Skeletal muscle cell (primary cell): Measurements from ENCODE around the gene FKBP6.
"Not testable (repeated sequence)": the region's sequence is repeated elsewhere in the genome, so short reads cannot be mapped to it uniquely, and the experiment has no call there.

Experiments used
- DNase-seq: peaks from one replicate; pipeline ENCODE4 v3.0.0-alpha.2; 2010; ENCODE audit warnings: low read depth
- H3K4me3 ChIP-seq: 2 replicates; pipeline ENCODE4 v1.5.1; 2011; ENCODE audit warnings: low read depth, mild to moderate bottlenecking, control low read depth, low read length, moderate library complexity

Gene FKBP6

DNA sequence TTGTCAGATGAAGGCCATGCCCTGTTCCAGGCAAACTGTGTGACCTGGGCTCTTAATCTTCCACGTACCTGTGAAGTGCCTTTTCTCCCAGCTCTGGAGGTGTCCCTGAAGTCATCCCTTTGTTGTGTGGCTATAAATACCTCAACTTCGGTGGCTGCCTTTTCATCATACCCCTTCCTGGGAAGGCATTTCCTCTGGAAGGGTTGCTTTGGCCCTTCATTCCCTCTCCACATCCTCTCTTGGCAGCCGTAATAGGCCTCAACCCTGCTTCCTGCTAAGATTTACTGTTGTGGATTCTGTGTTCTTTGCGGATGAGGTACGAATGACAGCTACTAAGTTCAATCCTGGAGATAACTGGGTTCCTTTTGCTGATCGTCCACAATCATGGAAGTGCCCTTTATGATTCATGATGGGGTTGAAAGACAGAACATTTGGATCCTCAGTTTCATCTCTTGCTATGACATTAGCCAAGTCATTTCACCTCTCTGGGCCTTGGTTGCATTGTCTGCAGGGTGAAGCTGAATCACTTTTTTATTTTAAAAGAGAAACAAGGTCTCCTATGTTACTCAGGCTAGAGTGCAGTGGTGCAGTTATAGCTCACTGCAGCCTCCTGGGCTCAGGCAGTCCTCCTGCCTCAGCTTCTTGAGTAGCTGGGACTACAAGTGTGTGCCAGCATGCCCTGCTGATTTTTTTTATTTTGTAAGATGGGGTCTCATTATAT, 23.6 kb downstream of the FKBP6 start:
- no peak for DNase-seq

DNA sequence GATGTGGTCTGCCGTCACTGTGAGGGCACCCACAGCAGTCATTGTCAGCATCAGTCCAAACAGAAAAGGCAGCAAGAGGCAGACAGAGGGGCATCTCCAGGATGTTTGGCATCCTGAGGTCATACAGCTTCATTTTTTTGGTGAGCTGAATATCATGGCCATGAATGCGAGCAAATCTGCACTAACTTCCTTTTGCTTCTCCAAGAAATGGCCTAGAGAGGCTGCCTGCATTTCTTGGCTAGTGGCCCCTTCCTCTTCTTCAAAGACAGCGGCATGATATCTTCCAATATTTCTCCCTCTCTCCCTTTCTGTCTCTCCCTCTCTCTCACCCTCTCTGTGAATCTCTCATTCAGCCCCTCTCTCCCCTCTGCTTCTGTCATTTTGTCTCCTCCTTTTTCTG, 24.8 kb downstream of the FKBP6 start:
- no peak overlapping the region for H3K4me3 ChIP-seq
- no peak for DNase-seq

More for the DNA sequence above, 23.6 kb downstream of the FKBP6 start:
- no peak overlapping the region for H3K4me3 ChIP-seq

DNA sequence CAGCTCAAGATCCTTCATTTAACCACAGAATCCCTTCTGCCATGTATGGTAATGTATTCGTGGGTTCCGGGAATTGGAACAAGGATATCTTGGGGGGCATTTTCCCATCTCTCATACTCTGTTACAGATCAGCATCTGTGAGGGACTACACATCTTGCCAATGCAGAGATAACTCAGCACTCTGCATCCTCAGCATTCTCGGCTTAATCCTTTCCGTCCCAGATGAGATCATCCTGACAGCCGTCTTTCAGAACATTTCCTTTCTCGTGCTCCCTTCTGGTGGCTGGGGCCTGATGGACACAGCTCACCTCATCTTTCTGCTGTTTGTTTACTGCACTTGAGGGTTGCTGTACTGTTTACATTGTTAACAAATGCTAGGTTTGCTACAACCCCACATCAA, 25.3 kb downstream of the FKBP6 start:
- no peak overlapping the region for H3K4me3 ChIP-seq
- no peak for DNase-seq

DNA sequence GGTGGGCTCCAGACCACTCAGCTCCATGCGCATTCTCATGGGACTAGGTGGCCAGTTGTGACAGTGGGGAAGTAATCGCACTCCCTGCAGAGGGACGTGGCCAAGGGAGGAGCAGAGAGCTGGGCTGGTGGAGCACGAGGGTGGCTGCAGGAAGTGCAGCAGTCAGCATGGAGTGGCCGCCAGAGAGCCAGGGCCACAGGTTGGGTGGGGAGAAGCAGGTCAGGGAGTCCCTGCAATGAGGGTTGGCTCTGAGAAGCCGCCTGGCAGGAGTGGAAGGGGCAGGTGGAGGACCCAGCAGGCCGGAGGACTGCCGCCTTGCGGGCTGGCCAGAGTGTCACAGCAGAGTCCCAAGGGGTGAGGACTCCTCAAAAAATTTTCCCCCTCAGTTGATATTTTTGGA, 26.2 kb downstream of the FKBP6 start:
- no peak for DNase-seq
- no peak overlapping the region for H3K4me3 ChIP-seq

DNA sequence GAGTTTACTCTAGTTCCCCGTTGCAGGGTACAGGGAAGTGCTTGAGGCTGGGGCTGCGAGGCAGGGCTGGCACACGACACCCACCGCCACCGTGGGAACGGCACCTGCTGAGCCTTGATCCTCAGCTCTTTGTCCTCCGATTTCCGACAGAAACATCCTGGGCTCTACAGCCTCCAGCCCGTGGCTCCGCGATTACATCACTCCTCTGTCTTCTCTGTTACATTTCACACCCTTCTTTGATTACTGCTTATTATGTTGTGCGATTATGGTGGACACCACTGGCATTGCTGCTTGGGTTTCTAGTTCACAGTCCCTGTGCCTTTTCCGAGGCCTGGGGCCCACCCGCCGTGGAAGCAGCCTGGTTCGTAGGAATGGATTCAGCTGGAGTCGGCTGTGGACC, 26.9 kb downstream of the FKBP6 start:
- H3K4me3 ChIP-seq, result no peak overlapping the region
- no peak for DNase-seq

DNA sequence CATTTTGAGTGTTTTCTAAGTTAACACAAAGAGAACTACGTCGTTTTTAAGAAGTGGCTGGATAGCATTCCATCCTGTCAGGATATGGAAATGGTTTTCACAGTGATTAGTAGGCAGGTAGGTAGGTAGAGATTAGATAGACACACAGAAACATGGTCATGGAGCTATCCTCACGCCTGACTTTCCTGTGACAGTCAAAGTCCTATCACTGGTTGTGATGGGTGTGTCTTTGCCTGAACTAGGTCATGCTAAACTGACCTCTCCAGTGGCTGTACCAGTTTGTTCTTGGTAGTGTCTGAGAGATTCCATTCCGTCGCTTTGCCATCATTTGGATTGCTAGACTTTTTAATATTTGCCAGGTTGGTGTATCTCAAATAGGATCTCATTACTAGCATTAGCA, 28.2 kb downstream of the FKBP6 start:
- DNase-seq, result no peak

DNA sequence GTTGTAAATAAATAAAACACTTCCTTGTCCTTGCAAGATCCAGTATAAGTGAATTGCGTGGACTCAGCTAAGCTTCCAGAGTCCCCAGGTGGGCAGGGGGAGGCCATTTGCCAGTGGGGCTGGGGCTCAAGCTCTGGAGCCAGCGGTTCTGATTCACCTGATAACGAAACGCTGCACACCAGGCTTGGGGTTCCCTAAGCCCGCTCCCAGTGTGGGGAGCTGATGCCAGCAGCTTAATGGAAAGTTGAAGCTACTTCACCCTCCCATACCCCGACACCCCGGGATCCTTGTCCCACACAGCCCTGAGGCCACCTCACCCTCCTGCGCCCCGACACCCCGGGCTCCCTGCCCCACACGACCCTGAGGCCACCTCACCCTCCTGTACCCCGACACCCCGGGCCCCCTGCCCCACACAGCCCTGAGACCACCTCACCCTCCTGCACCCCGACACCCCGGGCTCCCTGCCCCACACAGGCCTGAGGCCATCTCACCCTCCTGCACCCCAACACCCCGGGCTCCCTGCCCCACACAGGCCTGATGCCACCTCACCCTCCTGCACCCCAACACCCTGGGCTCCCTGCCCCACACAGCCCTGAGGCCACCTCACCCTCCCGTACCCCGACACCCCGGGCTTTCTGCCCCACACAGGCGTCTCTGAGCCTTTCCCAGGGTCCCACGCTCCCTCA, 30.8 kb downstream of the FKBP6 start:
- H3K4me3 ChIP-seq, result no peak overlapping the region
- DNase-seq, result no peak

More for the DNA sequence above, 28.2 kb downstream of the FKBP6 start:
- no peak overlapping the region for H3K4me3 ChIP-seq

DNA sequence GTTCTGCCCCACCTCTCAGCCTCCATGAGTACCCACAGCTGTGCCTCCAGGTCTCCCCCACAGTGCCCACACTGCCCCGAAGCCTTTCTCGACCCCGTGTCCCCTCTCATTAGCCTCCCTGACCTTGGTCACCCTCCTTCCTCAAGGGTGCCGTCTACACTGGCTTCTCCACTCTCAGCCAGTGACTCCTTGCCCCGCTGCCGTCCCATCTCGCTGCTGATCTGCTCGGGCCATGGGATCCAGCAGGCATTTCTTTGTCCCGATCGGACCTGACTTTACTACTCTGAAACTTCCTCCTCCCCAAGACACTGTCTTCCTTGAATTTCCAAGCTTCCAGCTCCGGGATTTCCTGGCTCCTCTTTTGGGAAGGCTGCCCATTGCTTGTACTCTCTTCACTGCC, 31.3 kb downstream of the FKBP6 start:
- no peak overlapping the region for H3K4me3 ChIP-seq
- no peak for DNase-seq

DNA sequence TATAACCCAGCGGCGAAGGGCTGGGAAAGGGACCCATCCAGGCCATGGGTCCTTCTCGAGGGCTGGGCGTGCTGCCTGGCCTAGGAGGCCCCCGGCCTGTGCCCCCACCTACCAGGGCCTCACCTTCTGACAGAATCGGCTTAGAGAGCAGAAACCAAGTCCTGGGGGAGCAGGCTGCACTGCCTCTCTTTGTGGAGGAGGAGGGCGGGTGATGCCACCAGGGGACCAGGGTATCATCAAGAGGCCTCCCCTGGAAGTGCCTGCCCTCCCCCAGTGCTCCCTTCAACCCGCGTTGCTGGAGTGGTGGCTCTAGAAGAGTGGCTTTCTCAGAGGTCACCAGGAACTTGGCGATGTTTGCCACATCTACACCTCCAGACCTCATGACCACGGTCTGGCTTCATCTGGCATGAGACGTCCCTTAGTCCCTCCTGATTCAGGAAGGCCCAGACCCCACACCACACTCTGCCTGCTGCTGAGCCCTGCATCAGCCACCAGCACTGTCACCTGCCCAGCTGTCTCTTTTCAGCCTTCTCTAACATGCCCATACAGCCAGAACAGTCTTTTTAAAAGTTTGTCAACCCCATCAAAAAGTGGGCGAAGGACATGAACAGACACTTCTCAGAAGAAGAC, 31.9 kb downstream of the FKBP6 start:
- DNase-seq, result no peak
- no peak overlapping the region for H3K4me3 ChIP-seq

DNA sequence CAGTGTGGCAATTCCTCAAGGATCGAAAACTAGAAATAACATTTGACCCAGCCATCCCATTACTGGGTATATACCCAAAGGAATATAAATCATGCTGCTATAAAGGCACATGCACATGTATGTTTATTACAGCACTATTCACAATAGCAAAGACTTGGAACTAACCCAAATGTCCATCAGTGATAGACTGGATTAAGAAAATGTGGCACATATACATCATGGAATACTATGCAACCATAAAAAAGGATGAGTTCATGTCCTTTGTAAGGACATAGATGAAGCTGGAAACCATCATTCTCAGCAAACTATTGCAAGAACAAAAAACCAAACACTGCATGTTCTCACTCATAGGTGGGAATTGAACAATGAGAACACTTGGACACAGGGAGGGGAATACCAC, 32.6 kb downstream of the FKBP6 start:
- not testable (repeated sequence) for H3K4me3 ChIP-seq, DNase-seq

DNA sequence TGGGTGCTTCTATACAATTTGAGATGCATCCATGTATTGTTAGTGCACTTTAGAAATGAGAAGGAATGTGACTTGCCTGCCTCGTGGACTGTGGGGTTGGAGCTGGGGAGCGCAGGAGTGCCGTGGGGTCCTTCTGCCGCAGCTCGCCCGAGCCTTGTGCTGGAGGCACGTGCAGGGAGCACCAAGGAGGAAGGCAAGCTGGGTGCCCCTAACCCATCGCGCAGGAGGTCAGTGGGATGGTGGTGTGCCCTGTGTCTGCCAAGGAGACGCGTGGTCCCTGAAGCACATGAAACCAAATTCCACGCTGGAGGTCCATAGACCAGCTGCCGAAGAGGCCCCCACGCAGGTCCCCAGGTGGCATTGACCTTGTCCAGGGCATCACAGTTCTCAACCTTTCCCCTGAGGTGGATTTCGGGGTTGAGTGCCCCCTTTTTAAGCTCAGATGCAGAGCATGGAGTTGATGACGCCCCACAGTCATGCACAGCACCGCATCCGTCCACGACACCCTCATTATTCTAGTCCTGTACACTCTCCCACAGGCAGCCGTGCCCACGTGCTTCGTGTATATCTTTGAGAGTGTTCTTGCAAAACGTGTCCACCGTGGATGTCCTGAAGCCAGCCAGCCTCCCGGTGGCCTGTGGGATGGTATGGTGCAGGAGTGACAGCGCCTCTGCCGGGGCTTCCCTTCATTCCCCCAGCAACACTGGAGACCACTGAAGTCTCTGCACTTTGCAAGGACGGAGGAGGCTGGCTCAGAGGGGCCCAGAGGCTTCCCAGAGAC, 35.5 kb downstream of the FKBP6 start:
- no peak overlapping the region for H3K4me3 ChIP-seq
- DNase-seq, result no peak

DNA sequence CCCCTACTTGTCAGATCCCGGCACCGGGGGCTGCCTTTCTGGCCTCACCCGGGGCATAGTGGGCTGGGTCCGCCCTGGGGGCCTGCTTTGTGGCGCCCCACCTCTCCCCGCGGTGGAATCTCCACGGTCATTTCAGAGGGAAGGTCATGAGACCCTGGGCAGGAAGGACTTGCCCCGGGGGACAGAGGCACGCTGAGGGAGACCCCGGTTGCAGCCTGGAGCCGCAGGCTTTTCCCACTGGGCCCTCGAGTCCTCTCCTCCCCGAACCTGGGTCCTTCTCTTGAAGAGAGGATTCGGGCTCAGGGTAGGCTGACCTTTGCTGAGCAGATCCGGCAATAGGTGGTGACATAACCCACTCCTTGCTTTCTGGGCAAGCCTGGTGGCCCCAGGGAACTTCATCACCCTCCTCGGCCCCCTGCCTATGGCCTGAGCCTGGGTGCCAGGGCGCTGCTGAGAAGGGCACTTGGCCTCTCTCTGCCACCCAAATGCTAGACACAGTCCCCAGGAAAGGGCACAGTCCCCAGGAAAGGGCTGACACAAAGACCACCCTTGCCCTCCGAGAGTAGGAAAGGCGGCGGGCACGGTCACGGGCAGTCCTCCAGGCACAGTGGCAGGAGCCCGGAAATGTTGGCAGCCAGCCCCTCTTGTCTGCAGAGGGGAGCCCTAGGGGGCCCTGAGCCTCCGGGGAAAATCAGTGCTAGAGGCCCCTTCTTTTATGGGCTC, 36.2 kb downstream of the FKBP6 start:
- no peak overlapping the region for H3K4me3 ChIP-seq
- DNase-seq, result no peak

DNA sequence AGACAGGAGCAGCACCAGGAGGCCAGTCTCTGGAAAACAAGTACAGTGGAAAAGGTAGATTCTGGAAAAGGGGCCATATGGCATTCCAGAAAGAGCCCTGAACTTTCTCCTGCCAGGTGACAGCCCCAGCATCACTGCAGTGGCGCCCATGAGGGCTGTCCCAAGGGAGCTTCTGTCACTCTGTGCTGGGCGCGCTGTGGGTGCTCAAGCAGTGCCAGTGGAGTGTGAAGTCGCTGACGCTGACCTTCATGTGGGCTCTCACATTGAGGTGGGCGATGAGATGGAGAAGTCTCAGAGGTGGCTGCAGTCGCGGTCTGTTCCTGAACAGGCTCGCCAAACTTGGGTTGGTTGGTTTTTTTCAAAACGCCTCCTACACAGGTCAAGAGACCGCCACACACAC, 38.2 kb downstream of the FKBP6 start:
- DNase-seq, result no peak
- H3K4me3 ChIP-seq, result no peak overlapping the region

DNA sequence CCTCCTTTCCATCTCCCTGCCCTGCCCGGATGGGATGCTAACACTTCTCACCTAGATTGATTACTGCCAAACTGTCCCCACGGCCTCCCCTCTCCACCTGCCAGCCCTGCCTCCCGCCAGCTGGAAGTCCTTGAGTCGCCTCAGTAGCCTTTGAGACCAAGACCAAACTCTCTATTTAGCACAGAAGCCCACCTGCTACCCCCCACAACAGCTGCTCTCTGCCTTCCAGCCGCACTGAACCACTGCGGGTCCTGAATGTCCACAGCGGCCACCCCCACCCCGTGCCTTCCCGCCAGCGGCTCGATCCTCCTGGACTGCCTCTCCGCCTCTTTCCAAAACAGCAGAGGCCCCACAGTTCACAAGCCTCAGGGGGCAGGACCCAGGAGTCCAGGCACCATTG, 39.0 kb downstream of the FKBP6 start:
- H3K4me3 ChIP-seq, result no peak overlapping the region
- DNase-seq, result no peak

DNA sequence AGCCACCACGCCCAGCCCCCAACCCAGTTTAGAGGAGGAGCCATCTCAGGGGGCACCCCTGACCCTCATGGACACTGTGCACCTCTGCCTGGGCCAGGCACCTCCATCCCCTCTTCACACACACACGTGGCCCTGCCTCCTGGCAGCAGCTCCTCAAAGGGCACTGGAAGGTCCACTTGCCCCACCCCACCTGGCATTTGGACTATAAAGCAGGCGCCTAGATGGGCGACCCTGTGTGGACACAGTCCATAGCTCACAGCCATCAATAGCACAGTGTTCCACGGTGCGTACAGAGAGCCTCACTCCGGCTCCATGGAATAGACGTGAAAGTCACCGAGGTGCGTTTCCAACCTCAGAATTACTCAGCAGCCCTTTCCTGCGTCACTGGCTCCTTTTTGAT, 41.0 kb downstream of the FKBP6 start:
- H3K4me3 ChIP-seq, result no peak overlapping the region
- DNase-seq, result no peak

DNA sequence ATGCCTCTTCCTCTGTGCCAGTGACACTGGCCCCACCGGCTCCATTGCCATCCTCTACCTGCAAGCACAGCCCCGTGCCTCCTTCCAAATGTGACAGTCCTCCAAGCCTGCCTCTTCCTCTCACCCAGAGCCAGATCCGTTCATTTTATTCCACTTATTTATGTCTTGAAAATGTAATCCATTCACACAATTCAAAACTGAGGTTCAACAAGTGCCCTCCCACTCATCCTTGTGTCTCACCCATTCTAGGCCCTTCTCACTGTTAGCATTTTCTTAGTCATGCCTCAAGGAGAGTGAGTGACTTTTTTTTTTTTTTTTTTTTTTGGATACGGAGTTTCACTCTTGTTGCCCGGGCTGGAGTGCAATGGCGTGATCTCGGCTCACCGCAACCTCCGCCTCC, 41.7 kb downstream of the FKBP6 start:
- no peak for DNase-seq
- H3K4me3 ChIP-seq, result no peak overlapping the region

DNA sequence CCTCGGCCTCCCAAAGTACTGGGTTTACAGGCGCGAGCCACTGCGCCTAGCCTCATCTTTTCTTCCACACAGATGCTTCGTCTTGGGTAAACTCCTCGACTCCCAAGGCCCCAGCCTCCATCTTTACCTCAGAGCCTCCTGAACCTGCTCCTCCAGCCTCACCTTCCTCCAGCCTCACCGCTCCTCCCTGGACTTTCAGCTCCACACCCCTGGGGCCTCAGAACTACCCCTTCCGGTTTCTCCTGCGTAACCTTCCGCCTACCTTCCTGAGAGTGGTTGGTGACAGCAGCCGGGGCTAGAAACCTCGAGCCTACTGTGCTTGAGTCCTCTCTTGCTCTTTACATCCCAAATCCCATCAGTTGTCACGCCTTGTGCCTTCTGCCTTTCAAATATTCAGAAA, 45.8 kb downstream of the FKBP6 start:
- no peak overlapping the region for H3K4me3 ChIP-seq
- no peak for DNase-seq

DNA sequence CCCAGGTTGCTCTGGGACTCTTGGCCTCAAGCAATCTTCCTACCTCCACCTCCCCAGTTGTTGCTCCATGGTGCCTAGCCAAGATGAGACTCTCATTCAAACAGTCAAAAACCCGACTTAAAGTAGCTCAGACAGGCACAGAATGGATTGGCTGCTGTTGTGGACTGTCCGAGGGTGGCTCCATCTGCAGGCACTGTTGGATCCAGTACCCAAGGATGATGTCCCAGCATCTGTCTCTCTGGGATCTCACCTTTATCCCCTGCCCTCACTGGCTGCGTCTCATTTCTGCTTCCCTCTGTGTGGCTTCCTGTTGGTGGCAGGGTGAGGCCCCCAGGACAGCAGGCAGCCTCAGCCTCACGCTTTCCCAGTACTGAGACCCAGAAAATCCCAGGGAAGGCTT, 48.3 kb downstream of the FKBP6 start:
- not testable (repeated sequence) for DNase-seq, H3K4me3 ChIP-seq

DNA sequence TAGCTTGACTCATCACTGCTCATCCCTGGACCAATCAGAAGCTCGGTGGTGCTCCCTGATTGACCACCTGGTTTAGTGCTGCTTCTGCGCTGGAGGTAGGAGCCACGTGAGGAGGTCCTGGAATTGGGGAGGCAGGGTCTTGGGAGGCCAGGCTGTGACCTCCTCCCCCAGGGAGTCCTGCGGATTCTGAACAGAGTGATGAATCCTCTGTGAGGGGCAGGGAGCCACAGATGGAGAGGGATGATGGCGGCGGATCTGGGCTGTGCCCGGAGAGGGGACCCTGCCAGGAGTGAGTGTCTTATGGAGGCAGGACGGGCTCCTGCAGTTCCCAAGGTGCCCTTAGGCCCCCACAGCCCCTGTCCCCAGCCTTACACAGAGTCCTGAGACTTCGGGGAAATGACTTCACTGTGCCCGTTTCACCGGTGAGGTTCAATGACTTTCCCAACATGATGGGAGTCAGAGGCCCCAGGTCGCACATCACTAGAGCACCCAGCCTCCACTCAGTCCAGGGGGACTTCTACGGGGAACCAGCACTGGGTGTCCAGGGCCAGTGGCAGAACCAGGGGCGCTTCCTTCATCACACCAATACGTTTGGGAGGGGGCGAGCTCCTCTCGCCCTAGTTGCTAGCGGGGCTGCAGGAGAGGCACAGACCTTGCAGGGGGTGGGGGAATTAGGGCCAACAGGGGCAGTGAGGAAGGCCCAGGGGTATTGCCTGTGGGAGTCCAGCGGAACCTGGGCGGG, 48.9 kb downstream of the FKBP6 start:
- DNase-seq, result no peak
- H3K4me3 ChIP-seq, result no peak overlapping the region
